ENCODE measurements around the gene IFNAR1. TPM values are rescaled to one million over a fixed set of nuclear protein-coding genes. Genes with fewer than 3 reads are reported as not detected.
A peak's percentile ranks its signal among the peaks of the same experiment; 100 is the strongest.

The IFNAR1 gene
- total and polyA plus RNA-seq, 9 of the 15 experiments (the other 6 are each of a cell fraction or from before 2014, with no cell fraction given): 8.6 to 31.8 (median 14.8) TPM

GRCh38 chr21:33386222-33386784 lies 61.5 kb downstream of the IFNAR1 start (continued):
- TF ChIP-seq, protein P1, sequence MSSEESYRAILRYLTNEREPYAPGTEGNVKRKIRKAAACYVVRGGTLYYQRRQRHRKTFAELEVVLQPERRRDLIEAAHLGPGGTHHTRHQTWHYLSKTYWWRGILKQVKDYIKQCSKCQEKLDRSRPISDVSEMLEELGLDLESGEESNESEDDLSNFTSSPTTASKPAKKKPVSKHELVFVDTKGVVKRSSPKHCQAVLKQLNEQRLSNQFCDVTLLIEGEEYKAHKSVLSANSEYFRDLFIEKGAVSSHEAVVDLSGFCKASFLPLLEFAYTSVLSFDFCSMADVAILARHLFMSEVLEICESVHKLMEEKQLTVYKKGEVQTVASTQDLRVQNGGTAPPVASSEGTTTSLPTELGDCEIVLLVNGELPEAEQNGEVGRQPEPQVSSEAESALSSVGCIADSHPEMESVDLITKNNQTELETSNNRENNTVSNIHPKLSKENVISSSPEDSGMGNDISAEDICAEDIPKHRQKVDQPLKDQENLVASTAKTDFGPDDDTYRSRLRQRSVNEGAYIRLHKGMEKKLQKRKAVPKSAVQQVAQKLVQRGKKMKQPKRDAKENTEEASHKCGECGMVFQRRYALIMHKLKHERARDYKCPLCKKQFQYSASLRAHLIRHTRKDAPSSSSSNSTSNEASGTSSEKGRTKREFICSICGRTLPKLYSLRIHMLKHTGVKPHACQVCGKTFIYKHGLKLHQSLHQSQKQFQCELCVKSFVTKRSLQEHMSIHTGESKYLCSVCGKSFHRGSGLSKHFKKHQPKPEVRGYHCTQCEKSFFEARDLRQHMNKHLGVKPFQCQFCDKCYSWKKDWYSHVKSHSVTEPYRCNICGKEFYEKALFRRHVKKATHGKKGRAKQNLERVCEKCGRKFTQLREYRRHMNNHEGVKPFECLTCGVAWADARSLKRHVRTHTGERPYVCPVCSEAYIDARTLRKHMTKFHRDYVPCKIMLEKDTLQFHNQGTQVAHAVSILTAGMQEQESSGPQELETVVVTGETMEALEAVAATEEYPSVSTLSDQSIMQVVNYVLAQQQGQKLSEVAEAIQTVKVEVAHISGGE (CRISPR knock-in tag; IDR thresholded peaks at IDR 0.05): no peak
- TF ChIP-seq ARID1B (IDR thresholded peaks at IDR 0.05): peak; percentile 98
- TF ChIP-seq TRIM24 (IDR thresholded peaks at IDR 0.05): peak; percentile 84 to 92
- peak; percentile 61; the same call in 1 of the 2 replicates for TF ChIP-seq TARDBP (IDR thresholded peaks at IDR 0.05)
- TF ChIP-seq, protein P2, sequence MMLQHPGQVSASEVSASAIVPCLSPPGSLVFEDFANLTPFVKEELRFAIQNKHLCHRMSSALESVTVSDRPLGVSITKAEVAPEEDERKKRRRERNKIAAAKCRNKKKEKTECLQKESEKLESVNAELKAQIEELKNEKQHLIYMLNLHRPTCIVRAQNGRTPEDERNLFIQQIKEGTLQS (IDR thresholded peaks at IDR 0.05): peak; percentile 30; the same call in 1 of the 2 replicates
- TF ChIP-seq, protein P2 (CRISPR knock-in tag; conservative IDR thresholded peaks at IDR 0.05): no peak
- TF ChIP-seq ESRRA (IDR thresholded peaks at IDR 0.05; ENCODE audit: borderline replicate concordance, low read depth): 0 out of 2 replicates have a peak, but pooled peaks have one; percentile 45
- TF ChIP-seq MTA1 (IDR thresholded peaks at IDR 0.05; ENCODE audit: borderline replicate concordance): peak; percentile 82
- peak; percentile 95 for TF ChIP-seq NCOR1 (IDR thresholded peaks at IDR 0.05)
- peak; percentile 91 for TF ChIP-seq SMARCE1 (IDR thresholded peaks at IDR 0.05)
- peak; percentile 69 for TF ChIP-seq KHSRP (IDR thresholded peaks at IDR 0.05)
- TF ChIP-seq ZNF561 (CRISPR knock-in tag; conservative IDR thresholded peaks at IDR 0.05): no peak
- 0 out of 2 replicates have a peak, but pooled peaks have one; percentile 25 for TF ChIP-seq HES1 (IDR thresholded peaks at IDR 0.05; ENCODE audit: low read depth)
- no peak for TF ChIP-seq LARP7 (IDR thresholded peaks at IDR 0.05)
- TF ChIP-seq ZNF584 (CRISPR knock-in tag; IDR thresholded peaks at IDR 0.05; ENCODE audit: low read depth): peak; percentile 68; the same call in 1 of the 2 replicates
- TF ChIP-seq RBM34 (IDR thresholded peaks at IDR 0.05; ENCODE audit: borderline replicate concordance, insufficient read depth, low read length): no peak
- 0 out of 2 replicates have a peak, but pooled peaks have one; percentile 39 for TF ChIP-seq ZBED1 (IDR thresholded peaks at IDR 0.05)
- TF ChIP-seq ZNF431 (CRISPR knock-in tag; IDR thresholded peaks at IDR 0.05): no peak
- 0 out of 4 replicates have a peak, but pooled peaks of 1 of the 2 experiments have one; percentile 48 for TF ChIP-seq ETV6 (IDR thresholded peaks at IDR 0.05; ENCODE audit: borderline replicate concordance in 1 of 2, low read depth in 2 of 2, low read length in 1 of 2)
- no peak for TF ChIP-seq ETV6 (CRISPR knock-in tag; IDR thresholded peaks at IDR 0.05; ENCODE audit: borderline replicate concordance)
- no peak for TF ChIP-seq SREBF1 (IDR thresholded peaks at IDR 0.05; ENCODE audit: borderline replicate concordance, low read depth, low read length)
- peak; percentile 82 for TF ChIP-seq ZNF121 (CRISPR knock-in tag; conservative IDR thresholded peaks at IDR 0.05)
- no peak for TF ChIP-seq RHOXF2B (CRISPR knock-in tag; conservative IDR thresholded peaks at IDR 0.05)
- peak; percentile 70 for TF ChIP-seq SMAD4 (CRISPR knock-in tag; conservative IDR thresholded peaks at IDR 0.05)
- no peak for TF ChIP-seq ZNF224 (CRISPR knock-in tag; IDR thresholded peaks at IDR 0.05)
- TF ChIP-seq TRIM28 (IDR thresholded peaks at IDR 0.05): peak; percentile 57; the same call in 1 of the 2 replicates
- TF ChIP-seq NFE2 (IDR thresholded peaks at IDR 0.05; ENCODE audit: low read depth): peak; percentile 33; the same call in 1 of the 2 replicates
- no peak for TF ChIP-seq POLR2G (IDR thresholded peaks at IDR 0.05; ENCODE audit: low read depth, low read length)
